MM.1S (cell line): ENCODE data around the gene JCAD.

Source experiments
- EZH2 ChIP-seq: fragments of 300-600 bp; sonication (generic); optimal IDR thresholded peaks from 2 replicates; pipeline ENCODE3; 2017; ENCODE audit warnings: low read depth, mild to moderate bottlenecking, antibody characterized with exemption, low read length, mixed read lengths
- TF ChIP-seq, protein P1 (sequence below): fragments of 300-600 bp; sonication (generic); IDR thresholded peaks from 2 replicates; pipeline ENCODE4 v1.5.1; 2016; ENCODE audit warnings: antibody characterized with exemption, low read length, mixed read lengths

DNA sequence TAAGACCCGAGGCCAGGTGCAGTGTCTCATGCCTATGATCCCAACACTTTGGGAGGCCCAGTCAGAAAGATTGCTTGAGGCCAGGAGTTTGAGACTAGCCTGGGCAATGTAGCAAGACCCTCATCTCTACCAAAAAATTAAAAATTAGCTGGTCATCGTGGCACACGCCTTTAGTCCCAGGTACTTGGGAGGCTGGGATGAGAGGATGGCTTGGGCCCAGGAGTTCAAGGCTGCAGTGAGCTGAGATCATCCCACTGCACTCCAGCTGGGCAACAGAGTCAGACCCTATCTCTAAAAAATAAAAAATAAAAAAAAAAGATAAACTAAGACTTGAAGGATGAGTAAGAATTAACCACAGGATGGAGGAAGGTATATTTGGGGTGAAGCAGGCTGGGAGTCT is 77.9 kb downstream of the JCAD start:
- TF ChIP-seq EZH2, result no peak
- TF ChIP-seq, protein P1, sequence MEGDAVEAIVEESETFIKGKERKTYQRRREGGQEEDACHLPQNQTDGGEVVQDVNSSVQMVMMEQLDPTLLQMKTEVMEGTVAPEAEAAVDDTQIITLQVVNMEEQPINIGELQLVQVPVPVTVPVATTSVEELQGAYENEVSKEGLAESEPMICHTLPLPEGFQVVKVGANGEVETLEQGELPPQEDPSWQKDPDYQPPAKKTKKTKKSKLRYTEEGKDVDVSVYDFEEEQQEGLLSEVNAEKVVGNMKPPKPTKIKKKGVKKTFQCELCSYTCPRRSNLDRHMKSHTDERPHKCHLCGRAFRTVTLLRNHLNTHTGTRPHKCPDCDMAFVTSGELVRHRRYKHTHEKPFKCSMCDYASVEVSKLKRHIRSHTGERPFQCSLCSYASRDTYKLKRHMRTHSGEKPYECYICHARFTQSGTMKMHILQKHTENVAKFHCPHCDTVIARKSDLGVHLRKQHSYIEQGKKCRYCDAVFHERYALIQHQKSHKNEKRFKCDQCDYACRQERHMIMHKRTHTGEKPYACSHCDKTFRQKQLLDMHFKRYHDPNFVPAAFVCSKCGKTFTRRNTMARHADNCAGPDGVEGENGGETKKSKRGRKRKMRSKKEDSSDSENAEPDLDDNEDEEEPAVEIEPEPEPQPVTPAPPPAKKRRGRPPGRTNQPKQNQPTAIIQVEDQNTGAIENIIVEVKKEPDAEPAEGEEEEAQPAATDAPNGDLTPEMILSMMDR, result no peak
